IPS DF 6.9 (cell line): ENCODE data around the gene SF3A2.

Experiments
- DNase-seq: peaks from one replicate; pipeline ENCODE4 v3.0.0-alpha.2; 2013; ENCODE audit warnings: low read depth, low spot score
- H3K27ac ChIP-seq: one replicate; pipeline ENCODE4 v1.5.1; 2013; ENCODE audit warnings: low read length, control low read depth
- H3K27me3 ChIP-seq: 2 replicates; pipeline ENCODE4 v1.6.1; 2013; ENCODE audit warnings: mild to moderate bottlenecking, low read length; ENCODE audit not compliant: control insufficient read depth, insufficient read depth
- H3K36me3 ChIP-seq: 2 replicates; pipeline ENCODE4 v1.6.1; 2013; ENCODE audit warnings: low read length; ENCODE audit not compliant: control insufficient read depth, insufficient read depth
- H3K4me1 ChIP-seq: 2 replicates; pipeline ENCODE4 v1.6.1; 2013; ENCODE audit warnings: low read length; ENCODE audit not compliant: control insufficient read depth, insufficient read depth
- H3K4me3 ChIP-seq: 2 replicates; pipeline ENCODE4 v1.5.1; 2013; ENCODE audit warnings: mild to moderate bottlenecking, low read length
- H3K9me3 ChIP-seq: 2 replicates; pipeline ENCODE4 v1.6.1; 2013; ENCODE audit warnings: low read length, inconsistent platforms; ENCODE audit not compliant: control insufficient read depth, insufficient read depth
- WGBS: extraction: QIAGEN DNeasy Blood & Tissue Kit; methylation state at CpG from one replicate; pipeline ENCODE4 v1.1.7; 2013; ENCODE audit warnings: mixed read lengths, missing lambda C conversion rate; ENCODE audit not compliant: insufficient read length, insufficient coverage; 5-methylcytosine and 5-hydroxymethylcytosine counted together

The SF3A2 gene

DNA sequence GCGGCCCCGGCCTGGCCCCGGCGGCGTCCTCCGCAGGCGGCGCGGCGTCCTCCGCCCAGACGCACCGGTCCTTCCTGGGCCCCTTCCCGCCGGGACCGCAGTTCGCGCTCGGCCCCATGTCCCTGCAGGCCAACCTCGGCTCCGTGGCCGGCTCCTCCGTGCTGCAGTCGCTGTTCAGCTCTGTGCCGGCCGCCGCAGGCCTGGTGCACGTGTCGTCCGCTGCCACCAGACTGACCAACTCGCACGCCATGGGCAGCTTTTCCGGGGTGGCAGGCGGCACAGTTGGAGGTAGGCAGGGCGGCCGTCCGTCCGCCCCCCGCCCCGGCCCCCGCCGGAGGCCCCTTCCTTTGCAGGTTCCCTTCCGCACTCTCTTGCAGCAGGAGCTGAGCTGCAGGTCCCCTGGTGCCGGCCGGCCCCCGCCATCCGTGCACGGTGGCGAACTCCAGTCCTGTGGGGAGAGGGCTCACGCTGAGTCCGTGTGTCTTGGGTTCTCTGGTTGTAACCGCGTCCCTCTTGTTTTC is 9.7 kb upstream of the SF3A2 start:
- Histone ChIP-seq H3K4me3 (no peak overlapping the region), H3K36me3 (peaks cover 46% of the 10 kb centered on the region), H3K4me1 (no peaks in the 10 kb centered on the region), H3K27me3 (no peaks in the 10 kb centered on the region), H3K27ac (no peak overlapping the region), H3K9me3 (no peaks in the 10 kb centered on the region)
- no CpG with 5 or more reads among the region's 53 CpGs for WGBS
- DNase-seq, result no peak

- Histone ChIP-seq H3K9me3 (no peaks in the 10 kb centered on the region), H3K27me3 (no peaks in the 10 kb centered on the region), H3K4me1 (no peaks in the 10 kb centered on the region), H3K36me3 (peaks cover 41% of the 10 kb centered on the region), H3K4me3 (no peak overlapping the region), H3K27ac (no peak overlapping the region)
- WGBS, result no CpG with 5 or more reads among the region's 67 CpGs
- no peak for DNase-seq
Measured at GRCh38 chr19:2227415-2228156, 9.0 kb upstream of the SF3A2 start.

DNA sequence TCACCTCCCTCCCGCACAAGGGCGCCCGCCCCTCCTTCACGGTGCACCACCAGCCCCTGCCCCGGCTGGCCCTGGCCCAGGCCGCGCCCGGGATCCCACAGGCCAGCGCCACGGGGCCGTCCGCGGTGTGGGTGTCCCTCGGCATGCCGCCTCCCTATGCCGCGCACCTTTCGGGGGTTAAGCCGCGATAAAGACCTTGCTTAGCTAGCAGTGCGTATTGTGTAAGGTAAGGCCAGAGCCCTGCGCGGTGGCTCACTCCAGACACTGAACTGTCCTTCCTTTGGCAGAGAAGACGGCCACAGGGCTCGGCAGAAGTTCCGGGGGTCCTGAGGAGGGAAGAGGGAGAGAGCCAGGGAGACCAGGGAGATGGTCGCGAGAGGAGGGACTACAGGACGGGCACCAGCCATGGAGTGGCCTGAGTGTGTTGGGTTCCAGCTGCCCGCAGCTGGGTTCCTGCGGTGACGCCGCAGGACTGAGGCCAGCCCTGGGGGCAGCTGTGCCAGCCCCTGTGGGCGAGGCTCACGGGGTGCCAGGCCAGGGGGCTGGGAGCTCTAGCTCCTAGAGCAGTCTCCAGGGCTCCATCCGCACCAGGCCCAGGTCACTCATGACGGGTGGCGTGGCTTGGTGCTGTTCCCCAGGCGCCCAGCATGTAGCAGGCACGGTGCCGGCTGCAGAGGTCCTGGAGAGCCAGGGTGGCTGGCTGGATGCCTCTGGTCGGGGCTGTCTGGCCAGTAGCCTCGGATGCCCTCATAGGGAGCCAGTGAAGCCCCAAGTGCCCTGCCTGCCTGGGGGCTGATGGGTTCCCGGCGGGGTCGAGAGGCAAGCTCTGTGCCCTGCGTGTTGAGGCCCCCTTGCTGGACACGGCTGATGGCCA is 8.2 kb upstream of the SF3A2 start:
- peaks cover 41% of the 10 kb centered on the region for H3K36me3 ChIP-seq
- no CpG with 5 or more reads among the region's 48 CpGs for WGBS
- H3K27ac ChIP-seq, result no peak overlapping the region
- no peaks in the 10 kb centered on the region for H3K9me3 ChIP-seq
- no peaks in the 10 kb centered on the region for H3K27me3 ChIP-seq
- DNase-seq, result no peak
- H3K4me1 ChIP-seq, result no peaks in the 10 kb centered on the region
- H3K4me3 ChIP-seq, result no peak overlapping the region

GRCh38 chr19:2229103-2230032 is 7.3 kb upstream of the SF3A2 start:
- DNase-seq, result no peak
- Histone ChIP-seq H3K36me3 (peaks cover 46% of the 10 kb centered on the region), H3K27ac (no peak overlapping the region), H3K4me1 (no peaks in the 10 kb centered on the region), H3K9me3 (no peaks in the 10 kb centered on the region), H3K4me3 (no peak overlapping the region), H3K27me3 (no peaks in the 10 kb centered on the region)
- no CpG with 5 or more reads among the region's 45 CpGs for WGBS

DNA sequence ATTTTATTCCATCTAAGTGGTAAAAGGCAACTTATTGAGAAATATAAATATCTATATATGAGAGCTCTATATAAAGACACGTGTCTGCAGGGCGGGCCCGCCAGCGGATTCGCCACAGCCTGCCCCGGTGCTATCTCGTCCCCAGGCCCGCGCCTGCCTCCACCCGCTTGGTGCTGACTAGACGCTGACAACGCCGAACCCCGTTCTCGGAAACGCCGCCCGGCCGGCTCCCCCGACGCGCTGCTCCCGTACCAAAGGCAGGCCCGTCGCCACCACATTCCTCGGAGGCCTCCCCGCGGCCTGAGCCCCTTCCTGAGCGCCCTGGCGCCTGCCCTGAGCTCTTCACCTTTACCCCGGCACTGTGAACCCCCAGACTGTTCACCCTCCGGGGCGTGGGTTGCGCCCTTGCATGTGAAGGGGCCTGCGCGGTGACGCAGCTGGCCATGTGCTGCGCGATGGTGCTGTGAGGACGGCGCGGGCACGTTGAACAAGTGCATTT is 6.5 kb upstream of the SF3A2 start:
- Histone ChIP-seq H3K4me1 (no peaks in the 10 kb centered on the region), H3K36me3 (peaks cover 42% of the 10 kb centered on the region)
- no CpG with 5 or more reads among the region's 43 CpGs for WGBS

GRCh38 chr19:2230807-2231533 is 5.7 kb upstream of the SF3A2 start:
- Histone ChIP-seq H3K9me3 (no peaks in the 10 kb centered on the region), H3K27me3 (no peaks in the 10 kb centered on the region), H3K4me1 (no peaks in the 10 kb centered on the region), H3K36me3 (peaks cover 36% of the 10 kb centered on the region), H3K27ac (no peak overlapping the region), H3K4me3 (no peak overlapping the region)
- no CpG with 5 or more reads among the region's 12 CpGs for WGBS
- no peak for DNase-seq

More for the DNA sequence above, 6.5 kb upstream of the SF3A2 start:
- no peaks in the 10 kb centered on the region for H3K27me3 ChIP-seq
- H3K9me3 ChIP-seq, result no peaks in the 10 kb centered on the region
- DNase-seq, result no peak
- H3K27ac ChIP-seq, result no peak overlapping the region
- no peak overlapping the region for H3K4me3 ChIP-seq

DNA sequence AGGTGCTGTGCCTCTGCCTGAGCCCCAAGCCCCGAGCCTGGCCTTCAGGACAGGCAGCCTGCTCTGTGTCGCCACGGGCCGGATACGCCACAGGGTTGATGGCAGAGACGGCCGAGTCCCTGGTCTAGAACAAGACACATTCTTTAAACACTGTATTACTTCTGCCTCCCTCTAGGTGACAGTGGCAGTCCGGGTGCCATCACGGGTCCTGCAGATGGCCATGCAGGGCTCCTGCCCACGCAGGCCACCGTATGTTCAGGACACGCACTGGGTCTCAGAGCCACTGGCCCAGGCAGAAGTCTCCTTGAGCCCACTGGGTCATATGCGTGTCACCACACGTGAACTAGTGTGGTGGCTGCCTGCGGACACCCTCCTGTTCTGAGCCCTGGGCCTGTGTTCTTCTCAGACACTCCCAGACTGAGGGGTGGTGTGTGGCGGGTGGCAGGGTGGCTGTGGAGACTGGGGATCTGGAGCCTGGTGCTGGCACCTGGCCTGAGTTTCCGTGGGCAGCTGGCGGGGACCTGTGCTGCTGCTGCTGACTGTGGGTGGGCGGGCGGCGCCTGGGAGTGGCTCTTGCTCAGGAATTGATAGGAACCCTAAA is 4.9 kb upstream of the SF3A2 start:
- Histone ChIP-seq H3K36me3 (peaks cover 29% of the 10 kb centered on the region), H3K27ac (no peak overlapping the region), H3K4me3 (no peak overlapping the region), H3K27me3 (no peaks in the 10 kb centered on the region), H3K9me3 (no peaks in the 10 kb centered on the region), H3K4me1 (no peaks in the 10 kb centered on the region)
- DNase-seq, result no peak
- WGBS, result no CpG with 5 or more reads among the region's 21 CpGs

- Histone ChIP-seq H3K27me3 (no peaks in the 10 kb centered on the region), H3K36me3 (peaks cover 26% of the 10 kb centered on the region), H3K4me3 (no peak overlapping the region), H3K27ac (no peak overlapping the region), H3K4me1 (no peaks in the 10 kb centered on the region), H3K9me3 (no peaks in the 10 kb centered on the region)
- no peak for DNase-seq
- WGBS, result no CpG with 5 or more reads among the region's 30 CpGs
Measured at GRCh38 chr19:2232286-2233151, 4.1 kb upstream of the SF3A2 start.
